ENCODE data around the gene SASH1.

Gene SASH1

GRCh38 chr6:148316308-148316707 lies 26.3 kb upstream of the SASH1 start:
- TF ChIP-seq CTCF (IDR thresholded peaks at IDR 0.05; ENCODE audit: low read depth, low read length, poor library complexity, severe bottlenecking): no peak
- no peak for TF ChIP-seq EZH2phosphoT487 (IDR thresholded peaks at IDR 0.05; ENCODE audit: borderline replicate concordance, low read length)
- no peak overlapping the region for H3K4me3 ChIP-seq (ENCODE audit: low read length)
- H3K27me3 ChIP-seq (ENCODE audit: control insufficient read depth, low read length): no peaks in the 10 kb centered on the region
- no peak overlapping the region for H3K4me2 ChIP-seq (ENCODE audit: low read length)
- H4K20me1 ChIP-seq (ENCODE audit: control insufficient read depth, insufficient read depth, low read depth, low read length): no peaks in the 10 kb centered on the region
- no peaks in the 10 kb centered on the region for H3K9me3 ChIP-seq (ENCODE audit: control insufficient read depth, insufficient read depth, low read length)
- H3K4me1 ChIP-seq (ENCODE audit: control insufficient read depth, low read length): no peaks in the 10 kb centered on the region
- H3K79me2 ChIP-seq (ENCODE audit: control insufficient read depth, low read length): no peaks in the 10 kb centered on the region
- no peaks in the 10 kb centered on the region for H3K9me2 ChIP-seq (replicated peaks; ENCODE audit: control insufficient read depth, low read length)
- H3F3A ChIP-seq (ENCODE audit: control insufficient read depth, insufficient read depth): no peaks in the 10 kb centered on the region
- H3K27ac ChIP-seq (ENCODE audit: low read depth, low read length): no peak overlapping the region
- H3K36me3 ChIP-seq (ENCODE audit: control insufficient read depth, low read length): no peaks in the 10 kb centered on the region

- no peaks in the 10 kb centered on the region for H3K9me2 ChIP-seq (replicated peaks; ENCODE audit: control insufficient read depth, low read length)
- H3K27me3 ChIP-seq (ENCODE audit: control insufficient read depth, low read length): no peaks in the 10 kb centered on the region
- no peaks in the 10 kb centered on the region for H4K20me1 ChIP-seq (ENCODE audit: control insufficient read depth, insufficient read depth, low read depth, low read length)
- TF ChIP-seq CTCF (IDR thresholded peaks at IDR 0.05; ENCODE audit: low read depth, low read length, poor library complexity, severe bottlenecking) (no peak), EZH2phosphoT487 (IDR thresholded peaks at IDR 0.05; ENCODE audit: borderline replicate concordance, low read length) (no peak)
- no peaks in the 10 kb centered on the region for H3K79me2 ChIP-seq (ENCODE audit: control insufficient read depth, low read length)
- no peaks in the 10 kb centered on the region for H3K36me3 ChIP-seq (ENCODE audit: control insufficient read depth, low read length)
- H3K27ac ChIP-seq (ENCODE audit: low read depth, low read length): no peak overlapping the region
- H3F3A ChIP-seq (ENCODE audit: control insufficient read depth, insufficient read depth): no peaks in the 10 kb centered on the region
- H3K9me3 ChIP-seq (ENCODE audit: control insufficient read depth, insufficient read depth, low read length): no peaks in the 10 kb centered on the region
- no peak overlapping the region for H3K4me2 ChIP-seq (ENCODE audit: low read length)
- no peak overlapping the region for H3K4me3 ChIP-seq (ENCODE audit: low read length)
- no peaks in the 10 kb centered on the region for H3K4me1 ChIP-seq (ENCODE audit: control insufficient read depth, low read length)
These were observed 25.6 kb upstream of the SASH1 start for GRCh38 chr6:148317051-148317450.

GRCh38 chr6:148317739-148318138 lies 24.9 kb upstream of the SASH1 start:
- Histone ChIP-seq H3K27me3 (ENCODE audit: control insufficient read depth, low read length) (no peaks in the 10 kb centered on the region), H3K27ac (ENCODE audit: low read depth, low read length) (no peak overlapping the region), H3K4me1 (ENCODE audit: control insufficient read depth, low read length) (no peaks in the 10 kb centered on the region), H3K9me2 (replicated peaks; ENCODE audit: control insufficient read depth, low read length) (no peaks in the 10 kb centered on the region), H3K4me2 (ENCODE audit: low read length) (no peak overlapping the region), H4K20me1 (ENCODE audit: control insufficient read depth, insufficient read depth, low read depth, low read length) (no peaks in the 10 kb centered on the region), H3K79me2 (ENCODE audit: control insufficient read depth, low read length) (no peaks in the 10 kb centered on the region), H3K4me3 (ENCODE audit: low read length) (no peak overlapping the region), H3K9me3 (ENCODE audit: control insufficient read depth, insufficient read depth, low read length) (no peaks in the 10 kb centered on the region), H3K36me3 (ENCODE audit: control insufficient read depth, low read length) (no peaks in the 10 kb centered on the region), H3F3A (ENCODE audit: control insufficient read depth, insufficient read depth) (no peaks in the 10 kb centered on the region)
- no peak for TF ChIP-seq CTCF (IDR thresholded peaks at IDR 0.05; ENCODE audit: low read depth, low read length, poor library complexity, severe bottlenecking)
- TF ChIP-seq EZH2phosphoT487 (IDR thresholded peaks at IDR 0.05; ENCODE audit: borderline replicate concordance, low read length): no peak

GRCh38 chr6:148322704-148323103 lies 19.9 kb upstream of the SASH1 start:
- TF ChIP-seq EZH2phosphoT487 (IDR thresholded peaks at IDR 0.05; ENCODE audit: borderline replicate concordance, low read length): no peak
- no peak for TF ChIP-seq CTCF (IDR thresholded peaks at IDR 0.05; ENCODE audit: low read depth, low read length, poor library complexity, severe bottlenecking)
- no peaks in the 10 kb centered on the region for H3K9me2 ChIP-seq (replicated peaks; ENCODE audit: control insufficient read depth, low read length)
- H3K27ac ChIP-seq (ENCODE audit: low read depth, low read length): no peak overlapping the region
- H3K4me1 ChIP-seq (ENCODE audit: control insufficient read depth, low read length): no peaks in the 10 kb centered on the region
- no peaks in the 10 kb centered on the region for H4K20me1 ChIP-seq (ENCODE audit: control insufficient read depth, insufficient read depth, low read depth, low read length)
- no peak overlapping the region for H3K4me2 ChIP-seq (ENCODE audit: low read length)
- no peaks in the 10 kb centered on the region for H3F3A ChIP-seq (ENCODE audit: control insufficient read depth, insufficient read depth)
- H3K9me3 ChIP-seq (ENCODE audit: control insufficient read depth, insufficient read depth, low read length): no peaks in the 10 kb centered on the region
- H3K36me3 ChIP-seq (ENCODE audit: control insufficient read depth, low read length): no peaks in the 10 kb centered on the region
- H3K4me3 ChIP-seq (ENCODE audit: low read length): no peak overlapping the region
- H3K79me2 ChIP-seq (ENCODE audit: control insufficient read depth, low read length): no peaks in the 10 kb centered on the region
- no peaks in the 10 kb centered on the region for H3K27me3 ChIP-seq (ENCODE audit: control insufficient read depth, low read length)

All from DOHH2 (cell line).